GM12891 (cell line): ENCODE results near the gene A4GALT.

ENCODE experiments used
- PAX5 ChIP-seq: IDR thresholded peaks from 2 replicates; pipeline ENCODE4 v1.6.1; 2011; ENCODE audit warnings: low read length, moderate library complexity, mild to moderate bottlenecking; ENCODE audit not compliant: insufficient read depth, severe bottlenecking
- POLR2A ChIP-seq: IDR thresholded peaks from 2 replicates; pipeline ENCODE4 v1.6.1; 2011; ENCODE audit warnings: low read depth, low read length, control low read depth
- POLR2AphosphoS5 ChIP-seq: IDR thresholded peaks from 2 replicates; pipeline ENCODE4 v1.6.1; 2011; ENCODE audit warnings: low read depth, low read length, control low read depth
- POU2F2 ChIP-seq: IDR thresholded peaks from 2 replicates; pipeline ENCODE4 v1.6.1; 2011; ENCODE audit warnings: low read depth, mild to moderate bottlenecking, control low read depth, low read length, moderate library complexity
- SPI1 ChIP-seq: IDR thresholded peaks from 2 replicates; pipeline ENCODE4 v1.6.1; 2011; ENCODE audit warnings: low read depth, low read length, control low read depth
- TAF1 ChIP-seq: IDR thresholded peaks from 2 replicates; pipeline ENCODE4 v1.6.1; 2011; ENCODE audit warnings: low read depth, low read length, control low read depth

DNA sequence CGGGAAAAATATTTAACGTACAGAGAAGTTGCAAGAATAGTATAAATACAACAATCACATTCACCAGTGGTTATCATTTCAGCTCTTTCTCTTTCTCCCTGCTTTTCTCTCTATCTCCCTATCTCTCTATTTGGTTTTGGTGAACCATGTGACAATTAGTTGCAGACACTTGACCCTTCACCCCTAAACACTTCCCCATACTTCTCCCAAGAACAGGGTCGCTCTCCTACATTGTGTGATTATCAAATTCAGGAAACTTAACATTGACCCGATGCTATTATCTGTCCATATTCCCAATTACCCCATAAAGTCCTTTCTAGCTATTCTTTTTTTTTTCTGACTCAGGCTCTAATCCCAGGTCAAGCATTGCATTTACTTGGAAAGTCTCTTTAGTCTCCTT is 66.7 kb downstream of the A4GALT start:
- TF ChIP-seq POLR2A = no peak
- no peak for TF ChIP-seq SPI1
- no peak for TF ChIP-seq TAF1
- no peak for TF ChIP-seq POLR2AphosphoS5
- no peak for TF ChIP-seq POU2F2
- TF ChIP-seq PAX5 = no peak
